ENCODE measurements around the gene MTA1.

The MTA1 gene

DNA sequence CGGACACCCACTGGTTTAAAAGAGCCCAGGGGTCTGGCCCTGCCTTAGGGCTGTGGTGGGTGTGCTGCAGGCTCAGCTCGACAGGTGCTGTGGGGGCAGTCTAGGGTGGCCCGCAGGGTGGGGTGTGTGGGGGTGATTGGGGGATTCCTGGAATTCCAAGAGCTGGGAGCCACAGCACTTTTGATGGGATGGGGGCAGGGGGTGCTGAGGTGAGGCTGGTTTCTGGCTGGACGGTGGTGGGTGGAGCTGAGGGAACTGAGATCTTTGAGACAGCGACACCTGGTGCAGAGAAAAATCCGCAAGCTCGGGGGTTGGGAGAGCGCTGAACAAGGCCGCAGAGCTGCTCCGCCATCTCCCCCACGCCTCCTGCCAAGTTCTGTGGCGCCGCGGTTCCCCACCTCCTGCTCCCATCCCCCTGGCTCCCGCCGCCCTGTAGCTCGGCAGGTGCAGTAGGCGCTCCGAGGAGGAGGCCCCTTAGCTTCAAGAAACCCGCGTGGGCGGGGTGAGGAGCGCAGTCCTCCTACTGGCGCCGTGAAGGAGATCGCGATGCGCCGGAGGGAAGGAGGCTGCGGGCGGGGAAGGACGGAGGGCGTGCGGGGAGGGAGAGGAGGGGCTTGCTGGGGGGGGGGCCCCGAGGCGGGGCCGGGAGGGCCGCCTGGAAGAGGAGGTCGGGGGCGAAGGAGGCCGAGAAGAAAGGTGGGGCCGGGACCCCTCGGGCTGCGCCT lies 70.1 kb downstream of the MTA1 start:
- TF ChIP-seq GATA1 (IDR thresholded peaks at IDR 0.05; ENCODE audit: low read depth, low read length) (no peak), POLR2A (IDR thresholded peaks at IDR 0.05; ENCODE audit: low read length) (no peak)
- peak; percentile 87 to 90 for DNase-seq

DNA sequence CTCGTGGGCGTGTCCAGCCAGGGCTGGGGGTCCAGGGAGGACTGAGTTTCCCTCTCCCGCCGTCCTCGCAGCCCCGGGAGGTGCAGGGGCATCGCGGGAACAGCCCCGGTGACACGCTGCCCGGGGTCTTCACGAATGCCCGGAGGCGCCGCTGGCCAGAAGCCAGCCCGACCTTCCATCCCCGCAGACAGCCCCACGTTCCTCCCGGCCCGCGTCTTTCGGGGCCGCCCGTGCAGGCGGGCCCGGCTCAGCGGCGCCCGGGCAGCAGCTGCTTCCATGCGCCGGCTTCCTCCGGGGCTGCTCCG lies 70.6 kb downstream of the MTA1 start:
- DNase-seq: no peak
- TF ChIP-seq POLR2A (IDR thresholded peaks at IDR 0.05; ENCODE audit: low read length) (no peak), GATA1 (IDR thresholded peaks at IDR 0.05; ENCODE audit: low read depth, low read length) (no peak)

DNA sequence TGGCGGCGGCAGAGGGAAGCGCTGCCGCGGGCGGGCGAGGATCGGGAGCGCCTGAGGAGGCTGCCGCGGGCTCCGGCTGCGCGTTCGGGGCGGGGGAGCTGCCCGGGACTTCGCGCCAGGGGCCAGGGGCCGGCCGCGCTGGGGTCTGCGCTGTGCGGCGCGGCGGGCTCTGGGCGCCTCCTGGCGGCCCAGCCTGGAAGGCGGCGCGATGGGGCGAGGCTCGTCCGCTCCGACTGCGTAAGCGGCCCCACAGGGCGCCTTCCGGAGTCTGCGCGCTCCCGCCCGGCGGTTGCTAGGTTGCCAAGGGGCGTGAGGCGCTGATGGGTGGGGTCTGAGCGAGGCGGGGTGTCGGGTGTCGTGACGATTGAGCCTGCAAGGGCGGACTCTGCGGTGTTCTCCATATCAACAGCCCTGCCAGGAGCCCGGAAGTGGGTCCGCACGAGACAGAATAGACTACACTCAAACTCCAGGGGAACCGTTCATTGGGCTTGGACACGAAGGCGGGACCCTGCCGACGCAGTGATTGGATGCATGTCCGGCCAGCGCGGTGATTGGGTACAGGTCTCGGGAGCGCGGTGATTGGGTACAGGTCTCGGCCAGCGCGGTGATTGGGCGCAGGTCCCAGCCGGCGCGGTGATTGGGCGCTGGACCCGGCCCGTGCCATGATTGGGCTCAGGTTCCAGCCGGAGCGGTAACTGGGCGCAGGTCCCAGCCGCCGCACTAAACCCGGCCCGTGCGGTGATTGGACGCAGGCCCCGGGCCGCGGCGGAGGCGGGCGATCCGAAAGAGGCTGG lies 71.1 kb downstream of the MTA1 start, which contains the start of gene TEDC1:
Gene TEDC1 (plus strand): TSS at position 675 of the 794 bp plus-strand sequence. CDS start 130 bp downstream, outside the sequence.
- TF ChIP-seq GATA1 (IDR thresholded peaks at IDR 0.05; ENCODE audit: low read depth, low read length) (no peak), POLR2A (IDR thresholded peaks at IDR 0.05; ENCODE audit: low read length) (no peak)
- peak; percentile 100 for DNase-seq

DNA sequence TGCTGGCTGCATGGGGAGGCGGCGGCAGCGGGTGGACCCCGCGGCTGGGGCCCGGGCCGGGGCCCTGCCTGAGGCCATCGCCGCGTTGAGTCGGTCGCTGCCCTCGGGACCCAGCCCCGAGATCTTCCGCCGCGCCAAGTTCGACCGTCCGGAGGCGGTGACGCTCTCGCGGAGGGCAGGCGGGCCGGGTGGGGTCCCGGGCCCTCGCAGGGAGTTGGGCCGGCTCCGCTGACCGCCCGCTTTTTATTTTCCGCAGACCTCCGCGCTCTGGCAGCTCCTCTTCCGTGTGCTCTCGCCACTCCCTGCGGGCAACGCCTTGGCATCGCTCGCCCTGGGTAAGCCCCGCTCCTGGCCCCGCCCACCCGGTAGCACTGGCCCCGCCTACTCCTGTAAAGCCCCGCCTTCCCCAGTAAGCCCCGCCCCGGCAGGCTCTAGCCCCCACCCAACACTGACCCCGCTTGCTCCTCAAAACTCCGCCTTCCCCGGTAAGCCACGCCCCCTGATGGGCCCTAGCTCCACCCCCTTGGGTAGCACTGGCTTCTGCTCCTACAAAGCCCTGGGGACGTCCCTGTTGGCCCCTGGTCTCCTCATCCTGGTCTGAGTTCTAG lies 71.8 kb downstream of the MTA1 start:
- TF ChIP-seq GATA1 (IDR thresholded peaks at IDR 0.05; ENCODE audit: low read depth, low read length) (no peak), POLR2A (IDR thresholded peaks at IDR 0.05; ENCODE audit: low read length) (peak; percentile 89)
- peak; percentile 91 to 95 for DNase-seq

DNA sequence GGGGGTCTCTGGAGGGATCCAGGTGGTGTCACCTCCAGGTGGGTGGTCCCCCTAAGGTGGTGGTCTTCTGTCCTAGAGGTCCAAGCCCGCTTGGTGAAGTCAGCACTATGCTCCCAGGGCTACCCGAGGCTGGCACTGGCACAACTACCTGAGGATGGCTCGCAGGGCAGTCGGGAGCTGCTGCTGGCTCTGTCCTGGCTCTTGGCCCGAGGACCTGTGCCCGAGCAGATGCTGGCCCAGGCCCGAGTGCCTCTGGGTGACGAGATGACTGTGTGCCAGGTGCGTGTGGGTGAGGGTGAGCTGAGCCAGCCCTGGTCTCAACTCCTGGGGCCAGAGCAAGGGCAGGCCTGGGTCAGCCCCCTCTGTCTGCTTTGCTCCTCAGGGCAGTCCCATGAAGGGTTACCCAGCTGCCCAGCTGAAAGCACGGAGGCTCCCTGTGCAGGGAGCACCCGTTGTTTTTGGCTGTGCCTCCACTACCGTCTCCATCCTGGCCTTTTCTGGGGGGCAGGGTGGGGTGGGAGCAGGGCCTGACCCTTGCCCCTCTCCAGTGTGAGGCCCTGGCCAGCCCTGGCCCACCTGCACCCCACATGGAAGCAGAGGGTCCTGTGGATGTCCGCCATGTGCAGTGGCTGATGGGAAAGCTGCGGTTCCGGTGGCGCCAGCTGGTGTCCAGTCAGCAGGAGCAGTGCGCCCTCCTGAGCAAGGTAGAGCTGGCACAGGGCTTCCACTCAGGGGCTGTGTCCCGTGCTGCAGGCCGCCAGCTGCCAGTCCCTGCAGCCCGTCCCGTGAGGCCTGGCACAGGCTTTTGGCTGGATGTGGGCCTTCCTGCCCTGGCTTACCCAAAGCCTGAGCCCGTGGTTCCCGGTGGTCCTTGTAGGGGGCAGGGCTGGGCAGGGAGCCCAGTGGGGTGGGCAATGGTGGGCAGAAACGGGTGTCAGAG lies 72.7 kb downstream of the MTA1 start:
- DNase-seq: no peak
- no peak for TF ChIP-seq GATA1 (IDR thresholded peaks at IDR 0.05; ENCODE audit: low read depth, low read length)
- TF ChIP-seq POLR2A (IDR thresholded peaks at IDR 0.05; ENCODE audit: low read length): no peak

DNA sequence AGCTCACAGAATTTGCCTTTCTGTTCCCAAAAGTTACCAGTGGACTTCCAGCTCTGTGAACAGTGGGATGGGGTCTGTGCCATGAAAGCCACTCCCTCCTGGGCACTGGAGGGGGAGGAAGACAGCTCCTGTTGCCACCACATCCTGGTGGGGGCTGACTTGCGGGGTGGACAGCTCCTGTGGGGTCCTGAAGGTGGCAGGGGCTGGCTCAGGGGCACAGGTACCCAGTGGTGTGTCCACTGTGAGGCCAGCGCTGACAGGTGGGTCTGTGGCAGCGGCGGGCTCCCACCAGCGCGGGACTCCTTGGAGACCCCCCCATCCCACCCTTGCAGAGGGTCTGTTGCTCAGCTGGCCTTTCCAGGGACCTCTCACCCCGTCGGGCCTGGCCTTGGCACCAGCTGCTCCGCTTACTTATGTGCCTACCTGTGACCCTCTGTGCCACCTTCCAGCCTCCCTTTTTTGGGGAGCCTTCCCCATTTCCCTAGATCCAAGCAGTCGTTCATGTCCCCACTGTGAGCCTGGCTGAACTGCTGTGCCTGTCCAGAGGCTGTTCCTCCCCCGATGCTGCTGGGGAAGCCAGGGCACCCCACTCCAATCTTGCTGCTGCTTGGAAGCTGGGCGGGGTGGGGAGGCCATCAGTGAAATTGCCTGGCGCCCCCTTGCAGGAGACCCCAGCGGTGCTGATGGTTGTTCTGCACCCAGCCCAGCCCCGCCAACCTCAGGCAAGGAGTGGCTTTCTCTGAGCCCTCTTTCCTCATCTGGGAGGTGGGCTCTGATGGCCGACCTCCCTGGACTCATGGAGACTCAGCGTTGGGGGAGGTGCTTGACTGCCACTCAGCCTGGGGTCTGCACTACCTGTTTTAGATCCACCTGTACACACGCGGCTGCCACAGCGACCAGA lies 73.6 kb downstream of the MTA1 start:
- no peak for DNase-seq
- TF ChIP-seq GATA1 (IDR thresholded peaks at IDR 0.05; ENCODE audit: low read depth, low read length): no peak
- no peak for TF ChIP-seq POLR2A (IDR thresholded peaks at IDR 0.05; ENCODE audit: low read length)

DNA sequence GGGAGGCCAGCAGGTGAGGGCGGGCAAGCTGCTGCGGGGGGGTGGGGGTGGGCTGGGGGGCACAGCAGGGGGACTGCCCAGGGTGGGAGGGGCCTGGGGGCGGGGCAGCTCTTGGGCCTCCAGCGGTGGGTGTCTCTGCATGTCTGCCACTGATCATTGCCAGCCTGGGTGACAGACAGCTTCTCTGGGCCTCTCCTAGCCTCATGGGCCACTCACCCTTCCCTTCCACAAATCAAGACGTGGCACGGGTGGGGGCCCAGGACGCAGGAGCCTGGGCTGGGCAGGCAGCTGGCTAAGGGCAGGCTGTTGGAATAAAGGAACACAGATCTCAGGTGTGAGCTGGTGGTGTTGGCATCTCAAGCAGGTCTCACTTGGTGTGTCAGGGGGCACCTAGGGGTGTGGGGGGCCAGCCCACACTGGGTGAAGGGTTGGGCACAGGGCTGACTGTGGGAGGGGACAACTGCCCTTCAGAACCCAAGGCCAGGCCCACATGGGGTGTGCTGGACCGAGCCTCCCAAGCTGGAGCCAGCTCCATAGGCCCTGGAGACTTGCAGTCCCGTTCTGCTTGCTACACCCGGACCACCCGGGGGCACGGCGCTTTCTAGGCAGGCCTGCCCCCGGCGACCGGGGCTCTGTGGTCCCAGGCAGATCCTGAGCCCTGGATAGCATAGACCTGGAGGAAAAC lies 74.4 kb downstream of the MTA1 start:
- DNase-seq: no peak
- TF ChIP-seq POLR2A (IDR thresholded peaks at IDR 0.05; ENCODE audit: low read length): no peak
- no peak for TF ChIP-seq GATA1 (IDR thresholded peaks at IDR 0.05; ENCODE audit: low read depth, low read length)

DNA sequence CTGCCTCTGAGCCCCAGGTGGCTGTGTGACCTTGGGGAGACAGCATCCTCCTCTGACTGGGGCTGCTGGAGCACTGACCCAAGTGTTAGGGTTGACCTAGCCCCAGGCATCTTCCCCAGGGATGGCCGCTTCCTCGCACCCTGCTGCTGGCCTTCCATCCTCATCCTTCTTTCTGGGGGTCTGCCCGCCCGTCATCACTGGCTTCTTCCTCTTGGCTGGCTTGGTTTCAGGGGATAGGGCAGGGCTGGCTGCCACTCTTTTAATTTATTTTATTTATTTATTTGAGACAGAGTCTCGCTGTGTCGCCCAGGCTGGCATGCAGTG lies 74.9 kb downstream of the MTA1 start:
- DNase-seq: no peak
- TF ChIP-seq POLR2A (IDR thresholded peaks at IDR 0.05; ENCODE audit: low read length): no peak
- no peak for TF ChIP-seq GATA1 (IDR thresholded peaks at IDR 0.05; ENCODE audit: low read depth, low read length)

DNA sequence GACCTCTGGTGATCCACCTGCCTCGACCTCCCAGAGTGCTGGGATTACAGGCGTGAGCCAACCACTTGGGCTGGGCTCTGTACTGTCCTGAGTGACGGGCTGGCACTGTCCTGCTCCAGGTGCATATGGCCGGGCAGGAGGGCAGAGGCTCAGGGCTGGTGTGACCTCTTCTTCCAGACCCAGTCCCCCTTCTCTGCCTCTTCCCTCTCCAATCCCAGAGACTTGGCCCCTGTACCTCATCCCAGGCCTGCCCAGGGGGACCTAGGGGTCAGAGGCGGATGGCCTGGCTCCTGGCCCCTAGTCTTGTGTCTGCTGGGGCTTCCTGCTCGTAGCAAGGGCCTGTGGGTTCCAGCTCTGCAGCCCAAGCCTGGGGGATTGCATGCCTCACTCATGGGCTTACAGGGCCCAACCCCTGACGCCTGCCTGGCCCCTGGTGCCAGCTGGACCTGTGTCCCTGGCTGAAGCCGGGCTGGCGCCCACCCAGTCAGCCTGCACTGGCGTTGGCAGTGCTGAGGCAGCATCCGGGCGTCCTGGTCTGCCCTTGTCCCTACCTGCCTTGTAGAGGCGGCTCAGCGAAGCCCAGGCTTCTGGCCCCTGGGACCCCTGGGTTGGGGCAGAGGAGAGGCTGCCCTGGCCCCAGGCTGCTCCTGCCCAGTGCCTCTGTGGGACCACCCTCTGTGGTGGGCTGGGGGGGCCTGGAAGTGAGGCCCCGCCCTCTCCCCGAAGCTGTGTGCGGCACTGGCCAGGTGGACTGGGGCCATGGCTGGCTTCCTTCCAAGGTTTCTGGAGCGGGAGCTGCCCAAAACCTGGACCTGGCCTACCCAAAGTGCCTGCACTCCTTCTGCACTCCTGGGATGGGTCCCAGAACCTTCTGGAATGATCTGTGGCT lies 75.7 kb downstream of the MTA1 start:
- no peak for DNase-seq
- no peak for TF ChIP-seq POLR2A (IDR thresholded peaks at IDR 0.05; ENCODE audit: low read length)
- TF ChIP-seq GATA1 (IDR thresholded peaks at IDR 0.05; ENCODE audit: low read depth, low read length): no peak

DNA sequence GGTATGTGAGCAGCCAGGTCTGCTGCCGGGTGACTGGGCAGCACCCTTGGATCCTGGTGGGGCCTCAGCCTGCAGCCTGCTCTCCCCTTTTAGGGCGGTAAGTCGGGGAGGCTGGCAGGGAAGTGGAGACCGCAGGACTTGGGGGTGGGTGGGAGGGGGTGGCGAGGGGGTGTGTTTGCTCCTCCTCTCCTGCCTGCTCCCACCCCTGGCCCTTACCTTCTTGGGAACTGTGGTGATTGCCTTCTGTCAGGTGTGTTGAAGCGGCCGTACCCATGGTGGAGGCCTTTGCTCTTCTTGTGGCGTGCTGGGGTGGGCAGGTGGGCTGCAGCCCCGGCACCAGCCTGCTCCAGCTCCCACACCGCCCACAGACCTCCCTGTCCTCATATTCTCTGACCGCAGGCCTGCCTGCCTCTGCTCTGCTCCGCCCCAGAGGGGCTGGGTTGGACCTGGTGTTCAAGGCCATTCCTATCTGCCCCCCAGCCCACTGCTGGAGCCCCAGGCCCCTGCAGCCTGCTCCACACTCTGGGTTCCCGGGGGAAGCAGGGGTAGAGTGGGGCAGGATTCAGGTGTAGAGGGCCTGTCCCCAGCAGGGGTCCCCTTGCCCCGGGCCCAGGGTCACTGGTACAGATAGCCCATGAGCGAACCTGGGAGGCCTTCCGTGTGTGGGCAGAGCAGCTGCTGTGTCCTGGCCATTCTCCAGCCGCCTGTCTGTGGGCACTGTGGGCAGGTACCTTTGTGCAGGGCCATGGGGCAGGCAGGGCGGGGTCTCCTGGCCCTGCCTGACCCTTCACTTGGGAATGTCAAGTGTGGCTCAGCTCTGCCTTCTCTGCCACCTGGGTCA lies 76.6 kb downstream of the MTA1 start:
- TF ChIP-seq POLR2A (IDR thresholded peaks at IDR 0.05; ENCODE audit: low read length) (no peak), GATA1 (IDR thresholded peaks at IDR 0.05; ENCODE audit: low read depth, low read length) (no peak)
- DNase-seq: no peak
